Stimulated activated naive CD8-positive, alpha-beta T cell treated with anti-CD3 and anti-CD28 coated beads, Interleukin-15, amount 100 ng/mL, for 72 hours (primary cell): ENCODE data around the gene CACNG1.

Source experiments
- ATAC-seq: fragments of 150-1000 bp; cut with Tn5 transposase; 2 replicates; pipeline ENCODE4 v1.10.0; 2021; ENCODE audit warnings: mild to moderate bottlenecking, moderate library complexity
- DNase-seq, 2 donors: peaks; one replicate each; pipeline ENCODE4 v3.0.0; 2021 to 2022
- H3K27ac Mint-ChIP-seq, 2 donors: one replicate each; pipeline ENCODE4 v1.8.0; 2022; ENCODE audit warnings: mild to moderate bottlenecking in 2 of 2, mixed read lengths in 2 of 2, moderate library complexity in 2 of 2
- H3K27me3 Mint-ChIP-seq: one replicate; pipeline ENCODE4 v1.8.0; 2022; ENCODE audit warnings: mixed read lengths
- H3K4me1 Mint-ChIP-seq: one replicate; pipeline ENCODE4 v1.8.0; 2022; ENCODE audit warnings: mild to moderate bottlenecking, mixed read lengths
- H3K4me3 Mint-ChIP-seq, 2 donors: one replicate each; pipeline ENCODE4 v1.8.0; 2022; ENCODE audit warnings: mild to moderate bottlenecking in 2 of 2, mixed read lengths in 2 of 2, moderate library complexity in 1 of 2
- H3K9me3 Mint-ChIP-seq, 2 donors: one replicate each; pipeline ENCODE4 v1.8.0; 2022; ENCODE audit warnings: mixed read lengths in 2 of 2

Gene CACNG1

GRCh38 chr17:67044016-67044772, at the start of gene CACNG1:
TSS of gene CACNG1 (plus strand) at chr17:67044554. CDS start at chr17:67044661, 107 bp downstream.
- no peak for ATAC-seq
- no peaks in the 10 kb centered on the region for H3K27me3 Mint-ChIP-seq
- peak within 1 kb of the TSS in 1 of 2 donors; percentile 15 for H3K27ac Mint-ChIP-seq
- no peaks in the 10 kb centered on the region for H3K4me1 Mint-ChIP-seq
- DNase-seq, result no peak
- H3K9me3 Mint-ChIP-seq, result peaks cover 20 to 26% of the 10 kb centered on the region in 2 donors
- H3K4me3 Mint-ChIP-seq, result no peak within 1 kb of the TSS

GRCh38 chr17:66994930-66995535, 49.3 kb upstream of the CACNG1 start:
- Mint-ChIP-seq H3K4me1 (no peaks in the 10 kb centered on the region), H3K27me3 (peaks cover 20% of the 10 kb centered on the region), H3K9me3 (peaks cover 0 to 2% of the 10 kb centered on the region in 2 donors), H3K27ac (peak overlapping the region in 1 of 2 donors; percentile 82), H3K4me3 (no peak overlapping the region)
- ATAC-seq, result no peak
- no peak for DNase-seq

GRCh38 chr17:66995944-66996343, 48.4 kb upstream of the CACNG1 start:
- Mint-ChIP-seq H3K27me3 (peaks cover 16% of the 10 kb centered on the region), H3K4me1 (no peaks in the 10 kb centered on the region), H3K9me3 (peaks cover 0 to 7% of the 10 kb centered on the region in 2 donors), H3K4me3 (no peak overlapping the region), H3K27ac (no peak overlapping the region)
- DNase-seq, result no peak
- ATAC-seq, result no peak

GRCh38 chr17:66996926-66997325, 47.4 kb upstream of the CACNG1 start:
- ATAC-seq, result no peak
- H3K27ac Mint-ChIP-seq, result no peak overlapping the region

GRCh38 chr17:67003231-67003630, 41.1 kb upstream of the CACNG1 start:
- Mint-ChIP-seq H3K27ac (no peak overlapping the region), H3K4me3 (no peak overlapping the region), H3K27me3 (peaks cover 31% of the 10 kb centered on the region), H3K4me1 (no peaks in the 10 kb centered on the region), H3K9me3 (peaks cover 0 to 16% of the 10 kb centered on the region in 2 donors)
- ATAC-seq, result no peak
- DNase-seq, result no peak

More at GRCh38 chr17:66996926-66997325, 47.4 kb upstream of the CACNG1 start:
- H3K4me3 Mint-ChIP-seq, result no peak overlapping the region
- peaks cover 0 to 16% of the 10 kb centered on the region in 2 donors for H3K9me3 Mint-ChIP-seq
- no peaks in the 10 kb centered on the region for H3K4me1 Mint-ChIP-seq
- DNase-seq, result no peak
- H3K27me3 Mint-ChIP-seq, result peaks cover 7% of the 10 kb centered on the region

GRCh38 chr17:67004181-67004580, 40.2 kb upstream of the CACNG1 start:
- H3K9me3 Mint-ChIP-seq, result peaks cover 0 to 16% of the 10 kb centered on the region in 2 donors

GRCh38 chr17:67007266-67007665, 37.1 kb upstream of the CACNG1 start:
- Mint-ChIP-seq H3K27ac (no peak overlapping the region), H3K4me3 (no peak overlapping the region), H3K9me3 (no peaks in the 10 kb centered on the region), H3K27me3 (peaks cover 36% of the 10 kb centered on the region), H3K4me1 (no peaks in the 10 kb centered on the region)
- DNase-seq, result no peak
- ATAC-seq, result no peak

More at GRCh38 chr17:67004181-67004580, 40.2 kb upstream of the CACNG1 start:
- H3K27me3 Mint-ChIP-seq, result peaks cover 31% of the 10 kb centered on the region
- H3K4me1 Mint-ChIP-seq, result no peaks in the 10 kb centered on the region
- no peak overlapping the region for H3K4me3 Mint-ChIP-seq
- H3K27ac Mint-ChIP-seq, result no peak overlapping the region
- ATAC-seq (no peak), DNase-seq (no peak)

- ATAC-seq (no peak), DNase-seq (no peak)
- no peaks in the 10 kb centered on the region for H3K9me3 Mint-ChIP-seq
- H3K27ac Mint-ChIP-seq, result peak overlapping the region in 1 of 2 donors; percentile 22
- peaks cover 36% of the 10 kb centered on the region for H3K27me3 Mint-ChIP-seq
- no peaks in the 10 kb centered on the region for H3K4me1 Mint-ChIP-seq
- no peak overlapping the region for H3K4me3 Mint-ChIP-seq
Observed at GRCh38 chr17:67008101-67008500, 36.3 kb upstream of the CACNG1 start.

GRCh38 chr17:67011527-67012175, 32.7 kb upstream of the CACNG1 start:
- no peak overlapping the region for H3K4me3 Mint-ChIP-seq
- H3K9me3 Mint-ChIP-seq, result no peaks in the 10 kb centered on the region
- H3K27me3 Mint-ChIP-seq, result peaks cover 24% of the 10 kb centered on the region

GRCh38 chr17:67013891-67014290, 30.5 kb upstream of the CACNG1 start:
- H3K9me3 Mint-ChIP-seq, result no peaks in the 10 kb centered on the region

More at GRCh38 chr17:67011527-67012175, 32.7 kb upstream of the CACNG1 start:
- DNase-seq (no peak), ATAC-seq (no peak)
- no peaks in the 10 kb centered on the region for H3K4me1 Mint-ChIP-seq
- H3K27ac Mint-ChIP-seq, result peak overlapping the region in 1 of 2 donors; percentile 5

GRCh38 chr17:67015001-67015400, 29.4 kb upstream of the CACNG1 start:
- DNase-seq, result no peak
- Mint-ChIP-seq H3K27me3 (peaks cover 36% of the 10 kb centered on the region), H3K9me3 (no peaks in the 10 kb centered on the region)

More at GRCh38 chr17:67013891-67014290, 30.5 kb upstream of the CACNG1 start:
- Mint-ChIP-seq H3K27ac (no peak overlapping the region), H3K4me3 (no peak overlapping the region), H3K4me1 (no peaks in the 10 kb centered on the region), H3K27me3 (peaks cover 36% of the 10 kb centered on the region)
- no peak for DNase-seq
- ATAC-seq, result no peak

GRCh38 chr17:67016039-67016762, 28.2 kb upstream of the CACNG1 start:
- no peak overlapping the region for H3K27ac Mint-ChIP-seq
- H3K27me3 Mint-ChIP-seq, result peaks cover 36% of the 10 kb centered on the region
- H3K9me3 Mint-ChIP-seq, result no peaks in the 10 kb centered on the region
- no peaks in the 10 kb centered on the region for H3K4me1 Mint-ChIP-seq
- ATAC-seq (no peak), DNase-seq (no peak)
- no peak overlapping the region for H3K4me3 Mint-ChIP-seq

More at GRCh38 chr17:67015001-67015400, 29.4 kb upstream of the CACNG1 start:
- Mint-ChIP-seq H3K27ac (no peak overlapping the region), H3K4me1 (no peaks in the 10 kb centered on the region), H3K4me3 (no peak overlapping the region)
- ATAC-seq, result no peak

GRCh38 chr17:67017910-67018309, 26.4 kb upstream of the CACNG1 start:
- H3K4me1 Mint-ChIP-seq, result no peaks in the 10 kb centered on the region
- DNase-seq, result no peak
- no peaks in the 10 kb centered on the region for H3K9me3 Mint-ChIP-seq
- H3K27ac Mint-ChIP-seq, result no peak overlapping the region
- H3K27me3 Mint-ChIP-seq, result peaks cover 23% of the 10 kb centered on the region
- no peak overlapping the region for H3K4me3 Mint-ChIP-seq
- no peak for ATAC-seq

- Mint-ChIP-seq H3K4me3 (no peak overlapping the region), H3K4me1 (no peaks in the 10 kb centered on the region), H3K27me3 (peaks cover 18% of the 10 kb centered on the region), H3K27ac (peak overlapping the region in 1 of 2 donors; percentile 31), H3K9me3 (no peaks in the 10 kb centered on the region)
- DNase-seq (no peak), ATAC-seq (no peak)
Observed at GRCh38 chr17:67018471-67019434, 25.6 kb upstream of the CACNG1 start.
